ENCODE results near the gene AUTS2.

- no peak for TF ChIP-seq CTCF (IDR thresholded peaks at IDR 0.05; ENCODE audit: poor library complexity, severe bottlenecking)
- no peak for TF ChIP-seq SMC3 (conservative IDR thresholded peaks at IDR 0.05; ENCODE audit: poor library complexity)
- TF ChIP-seq EZH2 (IDR thresholded peaks at IDR 0.05; ENCODE audit: borderline replicate concordance, insufficient read depth, low read length, poor library complexity, severe bottlenecking): no peak
- no peak for TF ChIP-seq TAF1 (IDR thresholded peaks at IDR 0.05; ENCODE audit: low read depth)
- peak; percentile 76 for TF ChIP-seq POLR2AphosphoS5 (IDR thresholded peaks at IDR 0.05)
- TF ChIP-seq EP300 (conservative IDR thresholded peaks at IDR 0.05; ENCODE audit: poor library complexity, severe bottlenecking): peak; percentile 81
- TF ChIP-seq REST (IDR thresholded peaks at IDR 0.05; ENCODE audit: borderline replicate concordance): peak; percentile 56
Measured at GRCh38 chr7:69738396-69738951, 140.2 kb downstream of the AUTS2 start.
